K562 (cell line): ENCODE data around the gene IKBKE. TPM values are rescaled to one million over a fixed set of nuclear protein-coding genes. Genes with fewer than 3 reads are reported as not detected.

ENCODE experiments used
- ATAC-seq: fragments of 200-7000 bp; cut with Tn5 transposase; 3 replicates; pipeline ENCODE4 v1.9.1; 2020; ENCODE audit warnings: moderate library complexity
- BruUV-seq: library from RNA; stranded (reverse); fragments of 400-500 nt; replicated peaks from 2 replicates; lab custom pipeline; 2021; lab: Mats Ljungman, UMichigan
- CTCF ChIA-PET: fragments of 300-600 bp; formaldehyde crosslinking; extraction: SDS; loops from one replicate; lab custom pipeline; 2021; ENCODE audit warnings: low intra/inter-chr PET ratio; lab: Yijun Ruan, JAX
- POLR2A ChIA-PET: fragments of 300-600, 350-650 bp; sonication (Branson Sonifier 250); formaldehyde crosslinking; extraction: SDS; loops from one replicate; lab custom pipeline; 2021; ENCODE audit warnings: antibody characterized with exemption, inconsistent platforms; lab: Yijun Ruan, JAX
- DNase-seq, 4 experiments: peaks; one replicate each; pipeline versions ENCODE4 v3.0.0 to v3.0.0-alpha.2; 2011 to 2018; ENCODE audit warnings: low spot score in 3 of 4, mixed read lengths in 3 of 4; ENCODE audit errors: extremely low read depth in 1 of 4
- FAIRE-seq: peaks from 2 replicates; lab custom pipeline; 2011; peaks lifted over from hg19 to GRCh38; lab: Jason Lieb, UNC
- H2AFZ ChIP-seq: 2 replicates; pipeline ENCODE4 v1.6.0; 2011; ENCODE audit warnings: low read depth, low read length, control low read depth, inconsistent platforms
- H3K27ac ChIP-seq: fragments of 200-600 bp; 3 replicates; pipeline ENCODE4 v1.8.0; 2011; ENCODE audit warnings: low read depth, mild to moderate bottlenecking, control low read depth, inconsistent platforms, low read length, moderate library complexity, mixed read lengths; ENCODE audit errors: extremely low read depth
- H3K27me3 ChIP-seq, 2 experiments: fragments of 300-600 bp in 1 of 2; 2 replicates in 1 of 2; 3 replicates in 1 of 2; pipeline versions ENCODE4 v1.6.0 to v1.8.0; 2011; ENCODE audit warnings: inconsistent platforms in 2 of 2, low read length in 2 of 2, mild to moderate bottlenecking in 1 of 2, mixed read lengths in 1 of 2, moderate library complexity in 1 of 2; ENCODE audit not compliant: control insufficient read depth in 2 of 2, insufficient read depth in 2 of 2
- H3K36me3 ChIP-seq: fragments of 300-600 bp; 3 replicates; pipeline ENCODE4 v1.8.0; 2011; ENCODE audit warnings: mild to moderate bottlenecking, low read length, inconsistent platforms; ENCODE audit not compliant: control insufficient read depth, insufficient read depth
- H3K4me1 ChIP-seq, 2 experiments: fragments of 200-600 bp in 1 of 2; replicated peaks in 1 of 2; 2 replicates in 1 of 2; 3 replicates in 1 of 2; pipeline versions ENCODE4 v1.5.1 to v1.8.0; 2011; ENCODE audit warnings: inconsistent platforms in 2 of 2, low read length in 2 of 2, mild to moderate bottlenecking in 1 of 2, mixed read lengths in 1 of 2, moderate library complexity in 1 of 2; ENCODE audit not compliant: control insufficient read depth in 2 of 2, insufficient read depth in 2 of 2
- H3K4me2 ChIP-seq: 2 replicates; pipeline ENCODE4 v1.6.1; 2011; ENCODE audit warnings: low read length, control low read depth, inconsistent platforms, mixed read lengths; ENCODE audit not compliant: insufficient read depth
- H3K4me3 ChIP-seq: fragments of 200-600 bp; sonication (generic), shearing (Covaris generic); 2 replicates; pipeline ENCODE4 v1.5.1; 2016; ENCODE audit warnings: control low read depth, inconsistent platforms
- H3K79me2 ChIP-seq: fragments of 200-600 bp; 3 replicates; pipeline ENCODE4 v1.8.0; 2011; ENCODE audit warnings: low read length, inconsistent platforms; ENCODE audit not compliant: control insufficient read depth, insufficient read depth
- H3K9ac ChIP-seq, 2 experiments: 2 replicates each; pipeline versions ENCODE4 v1.6.0 to v1.6.1; 2011; ENCODE audit warnings: low read depth in 2 of 2, low read length in 2 of 2, control low read depth in 1 of 2, inconsistent platforms in 1 of 2, mild to moderate bottlenecking in 1 of 2, mixed read lengths in 1 of 2; ENCODE audit not compliant: insufficient read depth in 1 of 2
- H3K9me1 ChIP-seq: one replicate; pipeline ENCODE4 v1.6.0; 2011; ENCODE audit warnings: inconsistent platforms, mild to moderate bottlenecking, low read length, moderate library complexity; ENCODE audit not compliant: control insufficient read depth, insufficient read depth
- H3K9me3 ChIP-seq: replicated peaks from 2 replicates; pipeline ENCODE4 v1.5.1; 2011; ENCODE audit warnings: low read depth, low read length, inconsistent platforms; ENCODE audit not compliant: control insufficient read depth, insufficient read depth
- H4K20me1 ChIP-seq: replicated peaks from 2 replicates; pipeline ENCODE4 v1.6.1; 2011; ENCODE audit warnings: low read length, inconsistent platforms, mixed read lengths; ENCODE audit not compliant: control insufficient read depth, insufficient read depth
- ARID3B ChIP-seq: fragments of 250-450 bp; sonication (Bioruptor Pico); IDR thresholded peaks from 2 replicates; pipeline ENCODE4 v1.4.0; 2020; ENCODE audit warnings: borderline replicate concordance
- FOXJ2 ChIP-seq: fragments of 200-800 bp; sonication (Bioruptor generic); IDR thresholded peaks from 2 replicates; pipeline ENCODE4 v1.6.1; 2016; ENCODE audit warnings: missing genetic modification characterization, missing compliant biosample characterization
- ID3 ChIP-seq, 2 experiments: fragments of 250-450 bp in 1 of 2; fragments of 450-650 bp in 1 of 2; sonication (Bioruptor Pico) in 1 of 2; IDR thresholded peaks; 2 replicates each; pipeline versions ENCODE4 v1.6.1 to v1.8.0; 2016 to 2021; ENCODE audit warnings: mild to moderate bottlenecking in 2 of 2, moderate library complexity in 2 of 2, missing compliant biosample characterization in 1 of 2, missing genetic modification characterization in 1 of 2
- MYC ChIP-seq, 2 experiments: fragments of 250-450 bp in 1 of 2; sonication (Bioruptor Pico) in 1 of 2; IDR thresholded peaks; 2 replicates each; pipeline versions ENCODE4 v1.5.1 to v1.6.1; 2012 to 2021; ENCODE audit warnings: low read depth in 2 of 2, borderline replicate concordance in 1 of 2, improper control_type of control experiment in 1 of 2, low read length in 1 of 2, mild to moderate bottlenecking in 1 of 2, moderate library complexity in 1 of 2
- NUFIP1 ChIP-seq: fragments of 450-650 bp; IDR thresholded peaks from 2 replicates; pipeline ENCODE4 v1.6.1; 2018; ENCODE audit not compliant: partially characterized antibody
- PRMT5 ChIP-seq: sonication (generic); formaldehyde crosslinking; IDR thresholded peaks from 2 replicates; pipeline ENCODE4 v1.5.0; 2020; ENCODE audit warnings: missing genetic modification reagents
- THRAP3 ChIP-seq: fragments of 450-650 bp; IDR thresholded peaks from 2 replicates; pipeline ENCODE4 v1.6.1; 2016; ENCODE audit warnings: mild to moderate bottlenecking, inconsistent platforms, borderline replicate concordance
- ZBED1 ChIP-seq: IDR thresholded peaks from 2 replicates; pipeline ENCODE4 v1.6.1; 2014
- WGBS: fragments of 100-300 bp; shearing (Covaris generic); methylation state at CpG from one replicate; pipeline ENCODE4 v1.1.6; 2016; ENCODE audit warnings: low coverage, mixed read lengths; ENCODE audit not compliant: insufficient coverage; ENCODE audit errors: missing lambda C conversion rate; 5-methylcytosine and 5-hydroxymethylcytosine counted together
- in situ Hi-C: fragments of 300-500 bp; cut with MboI; formaldehyde crosslinking; loops from 4 replicates; pipeline ENCODE4 v1.15.0; 2018; ENCODE audit warnings: inconsistent platforms, mixed read lengths
- intact Hi-C: fragments of 100-400 bp; cut with micrococcal nuclease; formaldehyde crosslinking; loops from 2 replicates; pipeline ENCODE4 v1.14.2; 2022
- polyA plus RNA-seq, 8 experiments: library from polyadenylated mRNA; depleted of rRNA in 4 of 8; stranded (reverse) in 5 of 8; unstranded in 3 of 8; fragments of >200 nt; fragmentation: Nextera tagmentation in 2 of 8; fragmentation: Illumina TruSeq in 1 of 8; extraction: Ambion mirVana in 2 of 8; extraction: Trizol in 1 of 8; gene quantifications; 2 replicates each; pipeline versions ENCODE4 v1.2.1 to v1.2.3, GENCODE V29; 2011 to 2014; ENCODE audit warnings: inconsistent platforms in 1 of 8, missing spikeins in 1 of 8
- total RNA-seq, 7 experiments: library from RNA; depleted of rRNA in 6 of 7; stranded (reverse); fragments of >200 nt in 6 of 7; fragmentation: Illumina TruSeq in 2 of 7; extraction: Trizol in 2 of 7; gene quantifications; 2 replicates each; pipeline versions ENCODE4 v1.2.1 to v1.2.3, GENCODE V29; 2011 to 2021; ENCODE audit warnings: low replicate concordance in 1 of 7
- TF ChIP-seq, protein P1 (sequence below): fragments of 250-450 bp; sonication (Bioruptor Pico); IDR thresholded peaks from 2 replicates; pipeline ENCODE4 v1.8.0; 2021; ENCODE audit warnings: mild to moderate bottlenecking, moderate library complexity
- TF ChIP-seq, protein P2 (sequence below): fragments of 450-650 bp; IDR thresholded peaks from 2 replicates; pipeline ENCODE4 v1.6.1; 2016; ENCODE audit warnings: missing biosample characterization, missing genetic modification characterization

The IKBKE gene
- total and polyA plus RNA-seq, 9 of the 15 experiments (the other 6 are each of a cell fraction or from before 2014, with no cell fraction given): 2.3 to 9.0 (median 4.8) TPM

DNA sequence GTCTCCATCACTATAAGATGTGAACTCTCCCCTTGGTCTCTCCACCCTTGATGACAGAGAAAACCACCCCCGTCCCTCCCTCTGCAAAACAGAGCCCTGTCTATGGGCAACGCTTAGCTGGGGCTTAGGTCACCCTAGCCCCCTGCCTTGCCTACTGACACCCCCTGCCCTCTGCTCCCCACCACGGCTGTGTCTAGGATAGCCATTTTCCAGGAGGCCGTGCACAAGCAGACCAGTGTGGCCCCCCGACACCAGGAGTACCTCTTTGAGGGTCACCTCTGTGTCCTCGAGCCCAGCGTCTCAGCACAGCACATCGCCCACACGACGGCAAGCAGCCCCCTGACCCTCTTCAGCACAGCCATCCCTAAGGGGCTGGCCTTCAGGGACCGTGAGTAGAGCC lies 8.5 kb downstream of the IKBKE start:
- Histone ChIP-seq H3K9me1 (no peaks in the 10 kb centered on the region), H2AFZ (no peak overlapping the region), H3K4me1 (peaks cover 0 to 4% of the 10 kb centered on the region in 2 experiments; a peak in 3 of 5 replicates), H3K9ac (no peak overlapping the region), H3K27ac (no peak overlapping the region), H3K4me3 (no peak overlapping the region), H3K4me2 (no peak overlapping the region), H3K79me2 (no peaks in the 10 kb centered on the region), H3K9me3 (no peaks in the 10 kb centered on the region), H4K20me1 (0 out of 2 replicates have a peak, but pooled peaks cover 5% of the 10 kb centered on the region), H3K27me3 (peaks cover 18 to 36% of the 10 kb centered on the region in 2 experiments; a peak in 4 of 5 replicates), H3K36me3 (no peaks in the 10 kb centered on the region)
- POLR2A ChIA-PET: interaction anchor here (0.6 kb wide), 1 partner anchor 34 kb away, joined by 3 read pairs; no protein-coding TSS in a partner anchor
- intact Hi-C loops: loop anchor here (5.0 to 10.0 kb wide), 2 partner anchors 434 to 596 kb away; no protein-coding TSS in a partner anchor
- CTCF ChIA-PET: interaction anchor here (1.2 to 3.0 kb wide), 2 partner anchors 105 to 433 kb away, joined by 6 to 19 read pairs; no protein-coding TSS in a partner anchor
- in situ Hi-C loops: no loop called here
- no peak for FAIRE-seq
- no TSS peak for BruUV-seq
- no peak for DNase-seq
- no peak for ATAC-seq
- TF ChIP-seq MYC (IDR thresholded peaks at IDR 0.05; ENCODE audit: low read depth, low read length) (no peak), MYC (CRISPR knock-in tag; IDR thresholded peaks at IDR 0.05; ENCODE audit: borderline replicate concordance, low read depth) (no peak), NUFIP1 (no peak), ID3 (CRISPR knock-in tag; IDR thresholded peaks at IDR 0.05) (no peak), ID3 (tag; IDR thresholded peaks at IDR 0.05) (no peak), ZBED1 (no peak), PRMT5 (CRISPR knock-in tag) (no peak), FOXJ2 (no peak), ARID3B (no peak), THRAP3 (no peak)
- TF ChIP-seq, protein P1, sequence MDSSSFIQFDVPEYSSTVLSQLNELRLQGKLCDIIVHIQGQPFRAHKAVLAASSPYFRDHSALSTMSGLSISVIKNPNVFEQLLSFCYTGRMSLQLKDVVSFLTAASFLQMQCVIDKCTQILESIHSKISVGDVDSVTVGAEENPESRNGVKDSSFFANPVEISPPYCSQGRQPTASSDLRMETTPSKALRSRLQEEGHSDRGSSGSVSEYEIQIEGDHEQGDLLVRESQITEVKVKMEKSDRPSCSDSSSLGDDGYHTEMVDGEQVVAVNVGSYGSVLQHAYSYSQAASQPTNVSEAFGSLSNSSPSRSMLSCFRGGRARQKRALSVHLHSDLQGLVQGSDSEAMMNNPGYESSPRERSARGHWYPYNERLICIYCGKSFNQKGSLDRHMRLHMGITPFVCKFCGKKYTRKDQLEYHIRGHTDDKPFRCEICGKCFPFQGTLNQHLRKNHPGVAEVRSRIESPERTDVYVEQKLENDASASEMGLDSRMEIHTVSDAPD (CRISPR knock-in tag): no peak
- TF ChIP-seq, protein P2, sequence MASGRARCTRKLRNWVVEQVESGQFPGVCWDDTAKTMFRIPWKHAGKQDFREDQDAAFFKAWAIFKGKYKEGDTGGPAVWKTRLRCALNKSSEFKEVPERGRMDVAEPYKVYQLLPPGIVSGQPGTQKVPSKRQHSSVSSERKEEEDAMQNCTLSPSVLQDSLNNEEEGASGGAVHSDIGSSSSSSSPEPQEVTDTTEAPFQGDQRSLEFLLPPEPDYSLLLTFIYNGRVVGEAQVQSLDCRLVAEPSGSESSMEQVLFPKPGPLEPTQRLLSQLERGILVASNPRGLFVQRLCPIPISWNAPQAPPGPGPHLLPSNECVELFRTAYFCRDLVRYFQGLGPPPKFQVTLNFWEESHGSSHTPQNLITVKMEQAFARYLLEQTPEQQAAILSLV: no peak
- WGBS: 35% methylated on average over 11 of the region's 11 CpGs
